ENCODE results near the gene SERP2. TPM values are rescaled to one million over a fixed set of nuclear protein-coding genes. Genes with fewer than 3 reads are reported as not detected.

SERP2 gene
- total RNA-seq, 4 donors from 2014 or later, result 1.3 to 5.7 (median 3.1) TPM; not detected in 1

DNA sequence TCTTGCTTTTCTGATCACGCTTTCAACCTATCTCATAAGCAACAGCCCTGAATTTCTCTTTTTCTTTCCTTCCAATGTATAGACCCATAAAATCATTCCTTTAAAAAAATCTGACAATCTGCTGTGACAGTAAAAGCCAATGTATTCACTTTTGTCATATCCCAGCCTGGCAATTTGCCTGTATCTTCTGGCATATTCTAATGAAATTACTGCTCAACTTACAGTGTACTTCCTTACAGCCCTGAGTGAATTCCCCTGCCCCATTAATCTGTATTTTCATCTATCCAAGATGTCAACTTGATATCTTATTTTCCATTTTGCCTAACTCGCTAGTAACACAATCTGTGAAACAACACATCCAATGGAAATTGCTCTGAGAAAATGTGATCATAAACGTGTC, 18.0 kb upstream of the SERP2 start:
- TF ChIP-seq, protein P1, sequence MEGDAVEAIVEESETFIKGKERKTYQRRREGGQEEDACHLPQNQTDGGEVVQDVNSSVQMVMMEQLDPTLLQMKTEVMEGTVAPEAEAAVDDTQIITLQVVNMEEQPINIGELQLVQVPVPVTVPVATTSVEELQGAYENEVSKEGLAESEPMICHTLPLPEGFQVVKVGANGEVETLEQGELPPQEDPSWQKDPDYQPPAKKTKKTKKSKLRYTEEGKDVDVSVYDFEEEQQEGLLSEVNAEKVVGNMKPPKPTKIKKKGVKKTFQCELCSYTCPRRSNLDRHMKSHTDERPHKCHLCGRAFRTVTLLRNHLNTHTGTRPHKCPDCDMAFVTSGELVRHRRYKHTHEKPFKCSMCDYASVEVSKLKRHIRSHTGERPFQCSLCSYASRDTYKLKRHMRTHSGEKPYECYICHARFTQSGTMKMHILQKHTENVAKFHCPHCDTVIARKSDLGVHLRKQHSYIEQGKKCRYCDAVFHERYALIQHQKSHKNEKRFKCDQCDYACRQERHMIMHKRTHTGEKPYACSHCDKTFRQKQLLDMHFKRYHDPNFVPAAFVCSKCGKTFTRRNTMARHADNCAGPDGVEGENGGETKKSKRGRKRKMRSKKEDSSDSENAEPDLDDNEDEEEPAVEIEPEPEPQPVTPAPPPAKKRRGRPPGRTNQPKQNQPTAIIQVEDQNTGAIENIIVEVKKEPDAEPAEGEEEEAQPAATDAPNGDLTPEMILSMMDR (IDR thresholded peaks at IDR 0.05; ENCODE audit: low read depth), result no peak

- TF ChIP-seq, protein P1 (IDR thresholded peaks at IDR 0.05; ENCODE audit: low read depth), result no peak
These were observed 13.6 kb upstream of the SERP2 start for GRCh38 chr13:44359983-44360375.

DNA sequence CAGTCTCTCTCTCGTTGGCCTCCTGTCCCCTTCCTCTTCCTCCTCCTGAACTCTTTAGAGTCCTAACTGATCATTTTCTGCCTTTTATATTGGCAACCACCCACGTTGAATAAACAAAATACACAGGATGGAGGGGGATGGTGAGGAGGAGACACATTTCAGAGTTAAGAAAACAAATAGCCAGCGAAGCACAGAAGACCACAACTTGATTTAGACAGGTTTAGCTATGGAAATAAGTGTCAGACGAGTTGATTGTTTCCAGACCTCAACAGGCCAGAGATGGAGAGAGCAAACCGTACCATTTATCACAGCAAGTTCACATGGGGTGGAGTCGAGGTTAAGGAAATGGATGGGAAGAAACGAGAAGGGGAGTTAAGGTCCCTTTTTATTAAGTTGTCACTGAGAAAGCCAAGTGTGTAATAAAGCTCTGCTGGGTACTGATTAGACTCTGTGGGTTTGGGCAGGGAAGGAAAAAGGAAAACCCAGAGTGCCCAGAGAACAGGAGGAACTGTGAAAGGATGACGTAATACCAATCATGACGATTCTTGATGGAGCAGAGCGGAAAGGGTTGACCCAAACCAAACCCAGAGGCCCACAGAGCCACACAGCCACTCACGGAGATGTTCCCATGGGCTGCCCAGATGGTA, 11.1 kb upstream of the SERP2 start:
- TF ChIP-seq, protein P1 (IDR thresholded peaks at IDR 0.05; ENCODE audit: low read depth), result no peak

DNA sequence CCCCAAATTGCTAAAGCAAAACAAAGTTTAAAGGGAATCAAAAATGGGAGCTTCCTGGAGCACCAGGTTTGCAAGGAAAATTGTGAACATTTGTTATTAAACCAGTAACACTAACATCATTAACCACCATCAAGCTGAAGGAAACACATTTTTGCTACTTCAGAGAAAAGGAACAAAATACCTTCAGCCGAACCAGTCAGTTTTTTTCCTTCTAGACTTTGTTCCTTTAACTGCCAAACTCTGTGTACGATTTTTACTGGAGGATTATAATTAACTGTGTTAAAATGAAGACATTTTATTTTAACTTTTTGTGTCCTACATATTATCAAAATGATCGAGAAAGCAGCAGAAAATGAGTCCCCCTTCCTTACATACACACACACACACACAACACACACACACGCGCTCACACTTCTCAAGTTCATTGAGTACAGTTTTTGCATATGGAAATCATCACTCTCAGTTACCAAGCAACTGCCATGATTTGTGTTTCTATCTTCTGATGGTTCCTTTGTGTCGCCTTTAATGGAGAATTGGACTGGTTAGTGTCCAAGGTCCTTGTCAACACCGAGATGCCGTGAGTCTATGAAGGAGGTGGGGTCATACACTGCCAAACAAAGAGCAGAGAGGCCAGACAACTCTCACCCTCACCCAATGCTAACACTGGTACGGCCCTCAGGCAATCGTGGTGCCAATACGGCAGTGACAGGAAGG, 9.8 kb upstream of the SERP2 start:
- TF ChIP-seq, protein P1 (IDR thresholded peaks at IDR 0.05; ENCODE audit: low read depth), result no peak

- TF ChIP-seq, protein P1 (IDR thresholded peaks at IDR 0.05; ENCODE audit: low read depth), result no peak
These were observed 9.2 kb upstream of the SERP2 start for GRCh38 chr13:44364345-44365000.

- TF ChIP-seq, protein P1 (IDR thresholded peaks at IDR 0.05; ENCODE audit: low read depth), result no peak
These were observed 8.6 kb upstream of the SERP2 start for GRCh38 chr13:44365008-44365407.

DNA sequence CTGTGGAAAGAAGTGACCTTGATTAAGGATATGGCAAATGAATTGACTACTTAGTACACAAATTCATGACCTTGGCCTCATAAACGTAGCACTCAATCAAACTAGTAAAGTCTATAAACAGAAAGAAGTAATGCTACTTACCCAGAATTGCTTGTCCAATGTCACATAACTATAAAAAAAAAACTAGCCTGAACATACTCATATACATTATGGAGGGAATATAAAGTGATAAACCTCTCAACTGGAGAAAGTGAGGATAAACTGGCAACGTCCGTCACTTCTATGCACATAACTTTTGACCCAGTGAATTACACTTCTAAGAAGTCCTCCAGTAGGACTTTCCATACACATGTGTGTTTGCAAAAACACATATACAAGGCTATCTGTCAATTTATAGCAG, 7.7 kb upstream of the SERP2 start:
- TF ChIP-seq, protein P1 (IDR thresholded peaks at IDR 0.05; ENCODE audit: low read depth), result no peak
